M059J (cell line): ENCODE measurements around the gene ZNF107. TPM values are rescaled to one million over a fixed set of nuclear protein-coding genes. Genes with fewer than 3 reads are reported as not detected.
"Not testable (repeated sequence)": the region's sequence is repeated elsewhere in the genome, so short reads cannot be mapped to it uniquely, and the experiment has no call there.

ENCODE experiments used
- DNase-seq: peaks from one replicate; pipeline ENCODE4 v3.0.0-alpha.2; 2012; ENCODE audit warnings: low read depth
- total RNA-seq: library from RNA; depleted of rRNA; stranded (reverse); fragments of >200 nt; shearing (Covaris generic); gene quantifications from 2 replicates; pipeline ENCODE4 v1.2.3, GENCODE V29; 2014

The ZNF107 gene
- total RNA-seq, 1 experiment from 2014 or later = 8.1 TPM

DNA sequence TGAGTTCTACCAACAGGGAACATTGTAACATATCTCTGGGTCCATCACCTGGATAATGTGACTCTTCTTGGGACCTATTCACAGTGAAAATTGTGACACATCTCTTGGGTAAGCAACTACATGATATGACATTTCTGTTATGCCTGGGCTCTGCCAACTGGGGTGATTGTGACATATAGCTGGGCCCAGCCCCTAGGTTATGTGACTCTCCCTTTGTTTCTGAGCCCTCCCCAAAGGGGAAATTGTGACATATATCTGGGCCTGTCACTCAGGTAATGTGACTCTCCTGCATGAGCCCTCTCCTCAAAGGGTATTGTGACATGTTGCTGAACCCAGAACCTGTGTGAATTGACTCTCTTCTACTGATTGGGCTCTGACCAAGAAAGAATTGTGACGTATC is 22.4 kb upstream of the ZNF107 start:
- no peak for DNase-seq

- DNase-seq = no peak
Observed at GRCh38 chr7:64651203-64651602, 14.7 kb upstream of the ZNF107 start.

GRCh38 chr7:64651632-64652165 is 14.2 kb upstream of the ZNF107 start:
- DNase-seq = no peak

GRCh38 chr7:64653721-64654401 is 12.1 kb upstream of the ZNF107 start:
- DNase-seq = no peak

DNA sequence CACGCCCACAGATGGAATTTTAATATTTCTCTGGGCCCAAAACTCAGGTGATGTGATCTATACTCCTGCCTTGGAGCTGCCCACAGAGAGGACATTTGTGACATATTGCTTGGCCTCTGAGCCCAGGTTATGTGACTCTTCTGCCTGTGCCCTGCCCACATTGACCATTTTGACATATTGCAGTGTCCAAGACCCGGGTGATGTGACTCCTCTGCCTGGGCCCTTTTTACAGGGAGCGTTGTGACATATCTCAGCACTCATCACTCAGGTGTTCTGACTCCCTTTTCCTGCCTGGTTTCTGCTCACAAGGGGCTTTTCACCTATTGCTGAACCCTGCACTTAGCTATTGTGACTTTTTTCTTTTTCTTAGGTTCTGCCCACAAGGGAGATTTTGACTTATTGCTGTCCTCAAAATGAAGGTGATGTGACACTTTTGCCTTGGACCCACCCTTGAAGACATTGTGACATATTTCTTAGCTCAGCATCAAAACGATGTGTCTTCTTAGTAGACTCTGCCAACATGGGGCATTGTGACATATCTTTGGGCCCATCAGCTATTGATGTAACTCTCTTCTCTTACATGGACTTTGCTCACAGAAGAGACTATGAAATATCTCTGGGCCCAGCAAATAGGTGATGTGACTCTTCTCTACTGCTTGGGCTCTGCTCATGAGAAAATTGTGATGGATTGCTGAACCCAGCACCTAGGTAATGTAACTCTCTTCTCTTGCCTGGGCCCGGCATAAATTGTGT is 11.0 kb upstream of the ZNF107 start:
- no peak for DNase-seq

- DNase-seq = no peak
Observed at GRCh38 chr7:64655811-64656210, 10.1 kb upstream of the ZNF107 start.

- no peak for DNase-seq
Observed at GRCh38 chr7:64656489-64656888, 9.4 kb upstream of the ZNF107 start.

- DNase-seq = not testable (repeated sequence)
Observed at GRCh38 chr7:64662091-64662490, 3.8 kb upstream of the ZNF107 start.

DNA sequence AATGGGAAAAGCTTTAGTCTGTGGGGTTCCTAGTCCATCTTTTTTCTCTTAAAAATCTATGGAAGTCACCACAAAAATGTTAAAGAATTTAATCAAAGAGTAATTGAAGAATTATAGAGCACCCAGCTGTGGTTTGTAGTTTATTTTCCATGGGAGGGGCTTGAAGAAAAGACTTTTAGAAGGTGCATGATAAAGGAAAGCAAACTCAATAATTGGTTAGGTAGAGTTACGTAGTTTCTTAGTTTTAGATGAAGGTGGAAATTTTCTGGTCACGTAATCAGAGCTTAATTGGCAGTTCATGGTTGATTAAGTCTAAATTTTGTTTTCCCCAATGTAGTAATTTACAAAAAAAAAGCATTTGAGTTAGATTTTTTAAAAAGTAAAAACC is 724 bp downstream of the ZNF107 start:
- DNase-seq = no peak

DNA sequence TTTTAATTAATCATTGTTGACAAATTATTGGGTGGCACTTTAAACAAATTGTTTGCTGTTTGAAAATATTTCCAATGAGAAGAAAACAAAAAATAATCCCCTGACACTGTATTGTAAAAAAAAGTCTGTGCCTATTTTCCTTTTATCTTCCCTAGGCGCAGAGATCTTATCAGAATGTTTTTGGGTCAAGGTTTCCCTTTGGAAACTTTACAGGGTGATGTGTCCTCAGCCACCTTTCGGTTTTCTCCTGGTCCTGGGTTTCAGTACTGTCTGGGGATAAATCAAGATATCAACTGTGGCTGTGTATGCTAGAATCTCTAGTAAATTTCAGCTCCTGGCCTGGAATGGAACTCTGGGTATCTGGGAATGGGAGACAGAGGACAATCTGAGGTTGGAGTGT is 1.4 kb downstream of the ZNF107 start:
- DNase-seq = no peak

DNA sequence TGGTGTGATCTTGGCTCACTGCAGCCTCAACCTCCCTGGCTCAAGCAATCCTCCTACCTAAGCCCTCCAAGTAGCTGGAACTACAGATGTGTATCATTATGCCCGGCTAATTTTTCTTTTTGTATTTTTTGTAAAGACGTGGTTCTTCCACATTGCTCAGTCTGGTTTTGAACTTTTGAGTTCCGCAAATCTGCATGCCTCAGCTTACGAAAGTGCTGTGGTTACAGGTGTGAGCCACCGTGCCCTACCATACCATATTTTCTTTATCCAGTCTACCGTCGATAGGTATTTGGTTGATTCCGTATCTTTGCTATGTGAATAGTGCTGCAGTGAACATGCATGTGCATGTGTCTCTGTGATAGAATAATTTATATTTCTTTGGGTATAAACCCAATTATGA is 6.5 kb downstream of the ZNF107 start:
- no peak for DNase-seq

- no peak for DNase-seq
Observed at GRCh38 chr7:64685091-64685490, 19.2 kb downstream of the ZNF107 start.

GRCh38 chr7:64685741-64686140 is 19.8 kb downstream of the ZNF107 start:
- DNase-seq = no peak

DNA sequence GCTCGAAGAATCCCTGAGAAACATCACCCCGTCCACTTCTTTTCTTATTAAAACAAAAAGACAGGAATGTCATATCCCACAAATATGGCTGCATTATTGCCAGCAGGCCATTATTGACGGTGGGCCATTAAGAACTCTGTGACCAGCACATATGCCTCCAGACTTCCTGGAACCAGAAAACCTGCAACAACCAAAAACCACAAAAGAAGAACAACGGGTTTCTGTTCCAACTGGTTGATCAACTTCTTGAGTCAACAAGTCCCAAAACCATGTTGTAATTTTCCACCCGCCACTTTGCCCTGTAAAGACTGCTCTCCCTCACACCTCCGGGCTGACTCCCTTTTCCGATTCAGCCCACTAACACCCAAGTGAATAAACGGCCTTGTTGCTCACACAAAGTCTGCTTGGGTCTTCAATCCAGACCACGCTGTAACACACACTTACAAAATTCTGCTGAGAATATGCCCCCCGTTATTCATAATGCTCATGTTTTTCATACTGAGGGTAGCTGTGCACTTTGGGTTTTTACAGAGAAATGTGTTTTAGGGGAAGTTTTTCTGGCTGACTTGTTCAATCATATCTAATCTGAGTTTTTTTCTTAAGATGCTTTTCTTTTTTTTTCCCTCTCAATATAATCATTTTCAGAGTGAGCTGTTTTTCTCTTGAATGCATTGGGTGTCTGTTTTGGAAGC is 20.7 kb downstream of the ZNF107 start:
- DNase-seq = no peak

DNA sequence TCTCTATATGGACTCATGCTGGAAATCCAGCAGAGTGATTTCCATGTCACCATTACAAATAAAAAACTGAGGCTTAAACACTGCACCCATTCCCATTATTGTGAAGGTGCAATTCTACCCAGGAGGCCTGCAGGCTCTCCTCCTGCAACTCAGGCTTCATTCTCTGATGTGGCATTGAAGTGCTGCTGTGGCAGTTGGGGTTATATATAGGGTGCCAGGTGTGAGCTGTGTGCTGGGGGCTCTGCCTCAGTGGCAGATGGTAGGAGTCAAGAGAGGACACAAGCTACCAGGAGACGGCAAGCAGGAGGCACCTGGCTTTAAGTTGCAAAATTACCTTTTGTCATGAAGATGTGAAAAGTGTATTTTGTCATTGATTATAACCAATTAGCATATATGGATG is 21.3 kb downstream of the ZNF107 start:
- DNase-seq = no peak

GRCh38 chr7:64688988-64689387 is 23.1 kb downstream of the ZNF107 start:
- DNase-seq = no peak

- DNase-seq = no peak
Observed at GRCh38 chr7:64691831-64692230, 25.9 kb downstream of the ZNF107 start.

- DNase-seq = not testable (repeated sequence)
Observed at GRCh38 chr7:64697863-64698262, 31.9 kb downstream of the ZNF107 start.

DNA sequence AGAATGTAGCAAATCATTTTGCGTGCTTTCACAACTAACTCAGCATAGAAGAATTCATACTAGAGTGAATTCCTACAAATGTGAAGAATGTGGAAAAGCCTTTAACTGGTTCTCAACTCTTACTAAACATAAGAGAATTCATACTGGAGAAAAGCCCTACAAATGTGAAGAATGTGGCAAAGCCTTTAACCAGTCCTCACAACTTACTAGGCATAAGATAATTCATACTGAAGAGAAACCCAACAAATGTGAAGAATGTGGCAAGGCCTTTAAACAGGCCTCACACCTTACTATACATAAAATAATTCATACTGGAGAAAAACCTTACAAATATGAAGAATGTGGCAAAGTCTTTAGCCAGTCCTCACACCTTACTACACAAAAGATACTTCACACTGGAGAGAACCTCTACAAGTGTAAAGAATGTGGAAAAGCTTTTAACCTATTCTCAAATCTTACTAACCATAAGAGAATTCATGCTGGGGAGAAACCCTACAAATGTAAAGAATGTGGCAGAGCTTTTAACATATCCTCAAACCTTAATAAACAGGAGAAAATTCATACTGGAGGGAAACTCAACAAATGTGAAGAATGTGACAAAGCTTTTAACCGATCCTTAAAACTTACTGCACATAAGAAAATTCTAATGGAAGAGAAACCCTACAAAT is 40.8 kb downstream of the ZNF107 start:
- DNase-seq = no peak

- DNase-seq = not testable (repeated sequence)
Observed at GRCh38 chr7:64717896-64718295, 52.0 kb downstream of the ZNF107 start.

- no peak for DNase-seq
Observed at GRCh38 chr7:64729089-64729848, 63.3 kb downstream of the ZNF107 start.
